GM10266 (cell line): ENCODE measurements around the gene CAMK1G.

Source experiments
- DNase-seq: peaks from one replicate; pipeline ENCODE4 v3.0.0; 2012; ENCODE audit errors: extremely low spot score
- TF ChIP-seq, protein P1 (sequence below): IDR thresholded peaks from 2 replicates; pipeline ENCODE4 v1.5.1; 2012; ENCODE audit warnings: mild to moderate bottlenecking, low read depth; ENCODE audit not compliant: control insufficient read depth, insufficient read depth; ENCODE audit errors: missing control alignments

Gene CAMK1G

DNA sequence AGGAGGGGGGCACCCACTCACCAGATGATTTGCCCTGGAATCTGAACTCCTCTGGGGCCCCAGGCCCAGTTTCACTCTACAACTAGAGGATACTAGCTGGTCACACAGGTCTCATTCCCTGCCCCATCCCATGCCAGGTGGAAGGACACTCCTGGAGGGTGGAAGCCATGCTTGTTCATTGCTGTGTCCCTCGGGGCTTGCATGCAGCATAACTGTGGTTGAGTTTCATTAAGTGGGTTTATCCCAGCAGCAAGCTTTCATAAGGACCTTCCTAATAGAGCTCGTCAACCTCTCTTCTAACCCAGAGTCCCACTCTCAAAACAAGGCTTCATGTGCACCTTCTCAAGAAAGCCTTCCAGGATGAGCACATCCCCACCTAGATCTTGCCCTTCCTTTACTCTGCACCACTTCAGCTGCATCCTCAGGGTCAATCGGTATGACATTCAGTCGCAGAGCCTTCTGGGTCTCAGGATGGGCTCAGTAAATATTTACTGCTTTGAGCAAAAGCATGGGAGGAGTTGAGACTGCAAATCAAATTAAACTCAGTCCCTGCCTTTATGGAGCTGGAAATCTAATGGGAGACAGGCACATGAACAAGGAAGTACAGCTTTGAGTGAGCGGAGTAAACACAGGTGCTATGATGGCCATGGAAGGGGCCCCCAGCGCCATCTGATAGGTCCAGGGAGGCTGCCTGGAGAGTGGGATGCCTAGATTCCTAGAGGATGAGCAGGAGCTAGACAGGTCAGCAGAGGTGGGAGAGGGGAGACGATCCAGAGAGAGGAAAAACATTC, 36.4 kb downstream of the CAMK1G start:
- DNase-seq = no peak
- TF ChIP-seq, protein P1, sequence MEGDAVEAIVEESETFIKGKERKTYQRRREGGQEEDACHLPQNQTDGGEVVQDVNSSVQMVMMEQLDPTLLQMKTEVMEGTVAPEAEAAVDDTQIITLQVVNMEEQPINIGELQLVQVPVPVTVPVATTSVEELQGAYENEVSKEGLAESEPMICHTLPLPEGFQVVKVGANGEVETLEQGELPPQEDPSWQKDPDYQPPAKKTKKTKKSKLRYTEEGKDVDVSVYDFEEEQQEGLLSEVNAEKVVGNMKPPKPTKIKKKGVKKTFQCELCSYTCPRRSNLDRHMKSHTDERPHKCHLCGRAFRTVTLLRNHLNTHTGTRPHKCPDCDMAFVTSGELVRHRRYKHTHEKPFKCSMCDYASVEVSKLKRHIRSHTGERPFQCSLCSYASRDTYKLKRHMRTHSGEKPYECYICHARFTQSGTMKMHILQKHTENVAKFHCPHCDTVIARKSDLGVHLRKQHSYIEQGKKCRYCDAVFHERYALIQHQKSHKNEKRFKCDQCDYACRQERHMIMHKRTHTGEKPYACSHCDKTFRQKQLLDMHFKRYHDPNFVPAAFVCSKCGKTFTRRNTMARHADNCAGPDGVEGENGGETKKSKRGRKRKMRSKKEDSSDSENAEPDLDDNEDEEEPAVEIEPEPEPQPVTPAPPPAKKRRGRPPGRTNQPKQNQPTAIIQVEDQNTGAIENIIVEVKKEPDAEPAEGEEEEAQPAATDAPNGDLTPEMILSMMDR = no peak

DNA sequence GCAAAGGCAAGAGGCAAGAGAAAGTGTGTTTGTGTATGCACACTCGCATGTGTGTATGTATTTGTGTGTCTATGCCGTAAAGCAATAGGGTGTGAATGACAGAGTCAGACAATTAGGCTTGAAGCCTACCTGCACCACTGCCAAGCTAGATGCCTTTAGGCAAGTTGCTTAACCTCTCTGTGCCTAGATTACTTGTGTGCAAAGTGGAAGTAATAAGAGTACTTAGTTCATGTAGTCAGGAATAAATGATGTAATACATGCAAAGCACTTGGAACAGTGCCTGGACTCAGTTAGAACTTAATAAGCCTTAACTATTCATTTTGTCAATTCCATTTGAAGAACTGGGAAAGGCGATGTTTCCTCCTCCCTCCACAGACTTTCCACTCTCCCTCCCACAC, 37.0 kb downstream of the CAMK1G start:
- no peak for DNase-seq
- TF ChIP-seq, protein P1 = no peak

DNA sequence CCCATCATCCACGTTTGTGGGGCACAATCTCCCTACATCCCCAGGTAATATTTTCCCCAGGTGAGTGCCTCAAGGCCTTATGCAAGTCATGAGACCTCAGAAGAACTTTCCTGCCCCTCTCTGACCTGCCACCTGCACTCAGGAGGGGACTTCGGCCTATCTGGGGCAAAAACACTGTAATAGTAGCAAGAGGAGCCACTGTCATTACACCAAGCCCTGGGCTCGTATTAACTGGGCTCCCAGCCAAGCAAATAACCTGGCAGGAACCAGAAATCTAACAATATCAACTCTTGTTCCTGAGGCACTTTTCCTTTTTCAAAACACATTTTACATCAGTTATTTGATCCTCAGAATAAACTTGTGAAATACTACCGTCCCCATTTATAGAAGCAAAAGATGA, 37.8 kb downstream of the CAMK1G start:
- no peak for DNase-seq

DNA sequence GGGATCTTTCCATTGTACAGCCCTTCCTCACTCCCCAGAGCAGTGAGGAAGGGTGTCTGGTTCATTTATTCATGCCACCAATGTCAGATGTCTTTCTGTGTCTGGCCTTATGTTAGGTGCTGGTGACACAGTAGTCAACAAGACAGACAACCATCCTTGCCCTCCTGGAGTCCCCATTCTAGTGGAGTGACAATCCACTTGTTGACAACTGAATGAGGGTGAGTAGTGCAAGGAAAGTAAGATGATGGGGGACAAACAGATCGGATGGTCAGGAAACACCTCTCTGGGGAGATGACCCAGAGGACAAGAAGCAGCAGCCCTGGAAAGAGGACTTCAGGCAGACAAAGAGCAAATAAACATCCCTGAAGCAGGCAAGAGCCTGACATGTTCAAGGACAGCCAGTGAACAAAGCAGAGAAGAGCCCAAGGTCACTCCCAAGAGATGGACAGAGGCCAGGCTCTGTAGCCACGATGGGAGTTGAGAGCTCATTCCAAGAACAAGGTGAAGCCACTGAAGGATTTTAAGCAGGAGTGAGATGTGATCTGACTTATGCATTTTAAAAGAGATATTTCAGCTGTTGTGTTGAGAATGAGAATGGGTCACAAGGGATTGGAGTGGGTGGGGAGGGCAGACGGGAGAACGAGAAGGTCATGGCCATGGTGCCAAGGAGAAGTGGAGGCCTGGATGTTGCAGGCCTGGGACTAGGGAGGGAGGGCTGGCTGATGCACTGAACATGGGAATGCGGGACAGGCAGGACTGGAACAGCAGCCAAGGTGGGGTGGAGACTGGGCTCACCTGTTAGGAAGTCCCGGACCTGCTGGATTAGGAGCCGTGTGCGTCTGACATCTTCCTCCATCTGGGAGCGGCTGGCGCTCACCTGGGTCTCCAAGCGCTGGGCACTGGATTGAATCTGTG, 38.5 kb downstream of the CAMK1G start:
- TF ChIP-seq, protein P1 = no peak
- DNase-seq = no peak

More for the DNA sequence above, 37.8 kb downstream of the CAMK1G start:
- TF ChIP-seq, protein P1 = no peak

DNA sequence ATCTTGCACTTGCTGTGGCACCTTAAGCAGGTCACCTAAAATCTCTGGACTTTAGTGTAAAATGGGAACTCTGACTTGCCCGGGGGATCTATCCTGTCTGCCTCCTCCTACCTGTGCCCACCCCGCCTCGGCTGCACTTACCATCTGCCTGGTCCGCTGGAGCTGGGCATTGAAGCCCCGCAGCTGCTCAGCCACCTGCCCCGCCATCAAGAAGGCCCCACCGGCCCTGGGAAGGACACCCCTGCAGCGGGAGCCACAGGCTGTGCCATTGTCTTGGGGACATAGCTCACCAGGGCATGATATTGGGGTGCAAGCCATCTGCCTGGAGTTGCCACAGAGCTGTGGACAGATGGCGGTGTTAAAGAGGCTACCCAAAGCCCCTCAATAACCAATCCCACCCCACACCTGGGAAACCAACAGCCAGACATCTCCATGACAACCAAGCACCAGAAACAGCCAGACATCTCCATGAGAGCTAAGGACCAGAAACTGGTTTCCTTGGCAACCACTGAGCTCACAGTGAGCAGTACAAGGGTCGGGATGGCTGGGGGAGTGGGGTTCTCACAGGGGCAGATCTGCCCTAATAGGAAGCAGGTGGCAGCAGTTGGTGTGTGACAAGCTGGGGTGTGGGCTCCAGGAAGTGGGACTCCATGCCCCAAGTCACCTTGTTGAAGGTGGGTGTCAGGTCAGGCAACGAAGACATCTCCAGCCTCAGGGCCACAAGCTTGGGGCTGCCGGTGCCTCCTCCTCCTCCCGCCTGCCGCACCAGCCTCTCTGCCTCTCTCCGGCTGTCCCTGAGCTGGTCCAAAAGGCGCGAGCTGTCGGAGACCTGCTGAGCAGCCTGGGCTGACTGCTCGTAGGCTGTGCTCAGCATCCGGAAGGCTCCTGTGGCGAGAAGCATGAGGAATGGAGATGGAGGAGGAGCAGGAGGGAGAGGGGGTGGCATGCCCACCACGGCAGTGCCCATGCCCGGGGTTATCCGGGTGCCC, 39.6 kb downstream of the CAMK1G start:
- DNase-seq = no peak
- TF ChIP-seq, protein P1 = no peak

DNA sequence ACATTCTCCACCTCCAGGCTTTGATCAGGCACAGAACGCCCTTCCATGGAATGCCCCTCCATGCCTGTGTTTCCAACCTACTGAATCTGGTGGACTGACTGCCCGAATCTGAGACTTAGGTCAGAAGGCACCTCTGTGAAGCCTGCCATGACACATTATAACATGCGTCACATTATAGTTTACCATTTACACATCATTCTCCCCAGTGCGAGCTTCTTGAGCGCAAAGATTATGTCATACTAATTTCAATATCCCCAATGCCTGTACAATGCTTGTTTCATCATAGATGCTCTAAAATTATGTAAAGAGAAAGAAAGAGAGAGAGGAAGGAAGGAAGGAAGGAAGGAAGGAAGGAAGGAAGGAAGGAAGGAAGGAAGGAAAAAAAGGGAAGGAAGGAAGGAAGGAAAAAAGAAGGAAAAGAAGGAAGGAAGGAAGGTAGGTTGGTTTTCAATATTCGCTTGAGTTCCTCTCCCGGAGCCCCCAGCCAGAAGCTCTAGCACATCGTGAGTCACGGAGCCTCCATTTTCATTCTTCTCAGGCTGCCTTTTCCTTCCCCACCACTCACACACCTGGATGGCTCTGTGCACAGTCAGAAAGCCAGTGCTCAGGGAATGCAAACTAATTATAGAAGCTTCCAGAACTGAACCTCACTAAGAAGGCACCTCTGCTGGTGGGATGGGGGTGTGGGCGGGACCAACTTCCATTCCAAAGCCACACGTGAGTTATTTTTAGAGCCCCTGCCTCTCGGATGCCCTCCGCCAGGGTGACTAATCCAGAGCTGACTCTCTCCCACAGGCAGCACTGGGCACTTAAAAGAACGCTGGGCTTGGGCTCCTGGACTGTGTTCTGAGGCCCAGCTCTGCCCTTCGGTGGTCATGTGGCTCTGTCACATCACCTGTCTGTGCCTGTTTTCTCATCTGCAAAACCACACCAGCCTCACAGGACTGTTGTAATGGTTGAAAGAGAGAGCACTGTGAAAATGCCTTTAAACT, 41.3 kb downstream of the CAMK1G start:
- TF ChIP-seq, protein P1 = no peak
- DNase-seq = no peak
